ENCODE results near the gene FBXO11. TPM values are rescaled to one million over a fixed set of nuclear protein-coding genes. Genes with fewer than 3 reads are reported as not detected.
"Not testable (repeated sequence)": the region's sequence is repeated elsewhere in the genome, so short reads cannot be mapped to it uniquely, and the experiment has no call there.

FBXO11 gene
- total RNA-seq, 1 experiment from 2014 or later, result 64.1 TPM

GRCh38 chr2:47862949-47863348 lies 43.3 kb downstream of the FBXO11 start:
- H3K27me3 Mint-ChIP-seq (ENCODE audit: insufficient read depth, unreplicated experiment), result no peaks in the 10 kb centered on the region
- CTCF ChIA-PET, result interaction anchor here (0.5 to 2.7 kb wide), 5 partner anchors 10 to 673 kb away, joined by 3 to 17 read pairs (median 4); no protein-coding TSS in a partner anchor
- no peak for DNase-seq (ENCODE audit: unreplicated experiment)
- POLR2A ChIA-PET, result interaction anchor here (0.7 to 1.6 kb wide), 5 partner anchors 13 to 44 kb away, joined by 3 to 5 read pairs (median 4); no protein-coding TSS in a partner anchor
- BruUV-seq (replicated peaks), result no TSS peak
- no peaks in the 10 kb centered on the region for H3K36me3 Mint-ChIP-seq (ENCODE audit: insufficient read depth, unreplicated experiment)
- no peak overlapping the region for H3K4me3 Mint-ChIP-seq (ENCODE audit: unreplicated experiment)
- intact Hi-C loops (cut with micrococcal nuclease), result loop anchor here (5.0 kb wide), 1 partner anchor 44 kb away; the partner anchor contains the start of gene FBXO11
- H3K27ac Mint-ChIP-seq (ENCODE audit: low read depth, unreplicated experiment), result no peak overlapping the region
- no peaks in the 10 kb centered on the region for H3K9me3 Mint-ChIP-seq (ENCODE audit: unreplicated experiment)
- peaks cover 16% of the 10 kb centered on the region for H3K4me1 Mint-ChIP-seq (ENCODE audit: insufficient read depth, unreplicated experiment)
- no peak for TF ChIP-seq CTCF (IDR thresholded peaks at IDR 0.05; ENCODE audit: unreplicated experiment)

- H3K4me3 Mint-ChIP-seq (ENCODE audit: unreplicated experiment); H3K27me3 Mint-ChIP-seq (ENCODE audit: insufficient read depth, unreplicated experiment); intact Hi-C loops (cut with micrococcal nuclease); H3K9me3 Mint-ChIP-seq (ENCODE audit: unreplicated experiment); H3K27ac Mint-ChIP-seq (ENCODE audit: low read depth, unreplicated experiment); DNase-seq (ENCODE audit: unreplicated experiment); BruUV-seq (replicated peaks): not testable (repeated sequence)
- POLR2A ChIA-PET, result interaction anchor here (1.0 kb wide), 1 partner anchor 51 kb away, joined by 4 read pairs; no protein-coding TSS in a partner anchor
- H3K36me3 Mint-ChIP-seq (ENCODE audit: insufficient read depth, unreplicated experiment), result peaks cover 19% of the 10 kb centered on the region
- CTCF ChIA-PET, result interaction anchor here (0.5 to 1.8 kb wide), 8 partner anchors 10 to 835 kb away, joined by 3 to 14 read pairs (median 3); no protein-coding TSS in a partner anchor
- peaks cover 29% of the 10 kb centered on the region for H3K4me1 Mint-ChIP-seq (ENCODE audit: insufficient read depth, unreplicated experiment)
These were observed 53.1 kb downstream of the FBXO11 start for GRCh38 chr2:47853067-47853777.

- TF ChIP-seq CTCF (IDR thresholded peaks at IDR 0.05; ENCODE audit: unreplicated experiment), result no peak
- ChIA-PET POLR2A (interaction anchor here (0.6 to 1.3 kb wide), 3 partner anchors 14 to 257 kb away, joined by 3 to 4 read pairs (median 3); no protein-coding TSS in a partner anchor), CTCF (interaction anchor here (0.6 to 1.3 kb wide), 5 partner anchors 10 to 401 kb away, joined by 3 to 4 read pairs (median 3); no protein-coding TSS in a partner anchor)
- H3K36me3 Mint-ChIP-seq (ENCODE audit: insufficient read depth, unreplicated experiment), result peaks cover 23% of the 10 kb centered on the region
- H3K4me1 Mint-ChIP-seq (ENCODE audit: insufficient read depth, unreplicated experiment), result peaks cover 13% of the 10 kb centered on the region
- H3K27ac Mint-ChIP-seq (ENCODE audit: low read depth, unreplicated experiment), result no peak overlapping the region
- no peak overlapping the region for H3K4me3 Mint-ChIP-seq (ENCODE audit: unreplicated experiment)
- no peaks in the 10 kb centered on the region for H3K27me3 Mint-ChIP-seq (ENCODE audit: insufficient read depth, unreplicated experiment)
- no TSS peak for BruUV-seq (replicated peaks)
- intact Hi-C loops (cut with micrococcal nuclease), result no loop called here
- no peaks in the 10 kb centered on the region for H3K9me3 Mint-ChIP-seq (ENCODE audit: unreplicated experiment)
- no peak for DNase-seq (ENCODE audit: unreplicated experiment)
These were observed 56.1 kb downstream of the FBXO11 start for GRCh38 chr2:47850198-47850597.

DNA sequence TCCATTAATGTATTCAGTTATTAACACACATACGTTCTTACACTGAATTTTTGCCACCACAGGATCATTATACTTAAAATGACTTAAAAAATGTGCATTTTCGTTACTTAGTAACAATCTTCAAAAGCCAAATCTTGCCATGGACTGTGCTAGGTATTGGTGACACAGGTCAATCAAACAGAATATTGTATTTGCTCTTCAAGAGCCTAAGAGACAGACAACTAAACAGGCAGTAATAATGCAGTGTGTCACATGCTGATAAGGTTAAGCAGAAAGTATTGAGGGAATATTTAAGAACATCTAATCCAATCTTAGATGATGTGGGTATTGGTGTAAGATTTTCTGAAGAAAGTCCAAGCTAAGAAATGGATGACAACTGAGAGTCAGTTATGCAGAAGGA lies 56.9 kb downstream of the FBXO11 start:
- no TSS peak for BruUV-seq (replicated peaks)
- Mint-ChIP-seq H3K4me3 (ENCODE audit: unreplicated experiment) (no peak overlapping the region), H3K9me3 (ENCODE audit: unreplicated experiment) (no peaks in the 10 kb centered on the region), H3K27ac (ENCODE audit: low read depth, unreplicated experiment) (no peak overlapping the region), H3K4me1 (ENCODE audit: insufficient read depth, unreplicated experiment) (peaks cover 16% of the 10 kb centered on the region), H3K36me3 (ENCODE audit: insufficient read depth, unreplicated experiment) (peaks cover 24% of the 10 kb centered on the region), H3K27me3 (ENCODE audit: insufficient read depth, unreplicated experiment) (no peaks in the 10 kb centered on the region)
- no peak for DNase-seq (ENCODE audit: unreplicated experiment)
- ChIA-PET CTCF (interaction anchor here (0.9 to 1.3 kb wide), 4 partner anchors 9 to 258 kb away, joined by 3 to 4 read pairs (median 4); no protein-coding TSS in a partner anchor), POLR2A (interaction anchor here (0.6 kb wide), 1 partner anchor 13 kb away, joined by 3 read pairs; no protein-coding TSS in a partner anchor)
- intact Hi-C loops (cut with micrococcal nuclease), result no loop called here
- no peak for TF ChIP-seq CTCF (IDR thresholded peaks at IDR 0.05; ENCODE audit: unreplicated experiment)

Measured in MCF 10A (cell line).